Dendritic cell treated with granulocyte-macrophage colony-stimulating factor and Interleukin-4, amounts not matched to agents 40 ng/mL and 50 ng/mL, for 4 days (primary cell): Measurements from ENCODE around the gene XAF1.
A peak's percentile ranks its signal among the peaks of the same experiment; 100 is the strongest.
"Not testable (repeated sequence)": the region's sequence is repeated elsewhere in the genome, so short reads cannot be mapped to it uniquely, and the experiment has no call there.

Experiments used
- H3K27ac Mint-ChIP-seq: one replicate; pipeline ENCODE4 v1.8.0; 2022; ENCODE audit warnings: mild to moderate bottlenecking, mixed read lengths
- H3K27me3 Mint-ChIP-seq: one replicate; pipeline ENCODE4 v1.8.0; 2022; ENCODE audit warnings: mild to moderate bottlenecking, mixed read lengths
- H3K36me3 Mint-ChIP-seq: one replicate; pipeline ENCODE4 v1.8.0; 2022; ENCODE audit warnings: low read depth, mixed read lengths
- H3K4me1 Mint-ChIP-seq: one replicate; pipeline ENCODE4 v1.8.0; 2022; ENCODE audit warnings: low read depth, mixed read lengths
- H3K4me3 Mint-ChIP-seq: one replicate; pipeline ENCODE4 v1.8.0; 2022; ENCODE audit warnings: mild to moderate bottlenecking, moderate library complexity, mixed read lengths
- H3K9me3 Mint-ChIP-seq: one replicate; pipeline ENCODE4 v1.8.0; 2022; ENCODE audit warnings: mixed read lengths
- intact Hi-C: fragments of 100-400 bp; cut with micrococcal nuclease; formaldehyde crosslinking; loops from one replicate; pipeline ENCODE4 v1.15.0; 2022

The XAF1 gene

GRCh38 chr17:6721744-6722143 is 34.1 kb upstream of the XAF1 start:
- peaks cover 56% of the 10 kb centered on the region for H3K27me3 Mint-ChIP-seq
- H3K36me3 Mint-ChIP-seq, result no peaks in the 10 kb centered on the region
- no peaks in the 10 kb centered on the region for H3K9me3 Mint-ChIP-seq
- H3K4me3 Mint-ChIP-seq, result no peak overlapping the region
- H3K4me1 Mint-ChIP-seq, result peaks cover 3% of the 10 kb centered on the region
- H3K27ac Mint-ChIP-seq, result no peak overlapping the region
- intact Hi-C loops, result no loop called here

GRCh38 chr17:6724009-6724408 is 31.8 kb upstream of the XAF1 start:
- no peaks in the 10 kb centered on the region for H3K9me3 Mint-ChIP-seq
- no peaks in the 10 kb centered on the region for H3K36me3 Mint-ChIP-seq
- no peak overlapping the region for H3K4me3 Mint-ChIP-seq
- no peak overlapping the region for H3K27ac Mint-ChIP-seq
- intact Hi-C loops, result no loop called here
- peaks cover 50% of the 10 kb centered on the region for H3K27me3 Mint-ChIP-seq
- H3K4me1 Mint-ChIP-seq, result peaks cover 6% of the 10 kb centered on the region

GRCh38 chr17:6729531-6729930 is 26.3 kb upstream of the XAF1 start:
- Mint-ChIP-seq H3K9me3 (no peaks in the 10 kb centered on the region), H3K4me3 (no peak overlapping the region), H3K36me3 (no peaks in the 10 kb centered on the region), H3K27me3 (peaks cover 20% of the 10 kb centered on the region), H3K27ac (no peak overlapping the region), H3K4me1 (peaks cover 6% of the 10 kb centered on the region)
- intact Hi-C loops, result no loop called here

- intact Hi-C loops, H3K27ac Mint-ChIP-seq, H3K4me1 Mint-ChIP-seq, H3K4me3 Mint-ChIP-seq, H3K9me3 Mint-ChIP-seq, H3K36me3 Mint-ChIP-seq: not testable (repeated sequence)
- peaks cover 24% of the 10 kb centered on the region for H3K27me3 Mint-ChIP-seq
These were observed 9.2 kb upstream of the XAF1 start for GRCh38 chr17:6746665-6747064.

- Mint-ChIP-seq H3K4me3 (no peak overlapping the region), H3K27me3 (peaks cover 16% of the 10 kb centered on the region), H3K9me3 (no peaks in the 10 kb centered on the region), H3K4me1 (peaks cover 21% of the 10 kb centered on the region), H3K27ac (no peak overlapping the region), H3K36me3 (no peaks in the 10 kb centered on the region)
- intact Hi-C loops, result no loop called here
These were observed 7.2 kb upstream of the XAF1 start for GRCh38 chr17:6748617-6749016.

GRCh38 chr17:6749519-6749918 is 6.3 kb upstream of the XAF1 start:
- H3K36me3 Mint-ChIP-seq, result no peaks in the 10 kb centered on the region
- peaks cover 12% of the 10 kb centered on the region for H3K27me3 Mint-ChIP-seq
- peaks cover 28% of the 10 kb centered on the region for H3K4me1 Mint-ChIP-seq
- H3K27ac Mint-ChIP-seq, result no peak overlapping the region
- H3K9me3 Mint-ChIP-seq, result no peaks in the 10 kb centered on the region
- no peak overlapping the region for H3K4me3 Mint-ChIP-seq
- intact Hi-C loops, result no loop called here

- intact Hi-C loops, result loop anchor here (10.0 kb wide), 1 partner anchor 87 kb away; no protein-coding TSS in a partner anchor
- H3K9me3 Mint-ChIP-seq, result no peaks in the 10 kb centered on the region
- H3K36me3 Mint-ChIP-seq, result peaks cover 16% of the 10 kb centered on the region
- no peak overlapping the region for H3K4me3 Mint-ChIP-seq
- no peaks in the 10 kb centered on the region for H3K27me3 Mint-ChIP-seq
- H3K4me1 Mint-ChIP-seq, result peaks cover 47% of the 10 kb centered on the region
- peak overlapping the region; percentile 85 for H3K27ac Mint-ChIP-seq
These were observed 3.6 kb upstream of the XAF1 start for GRCh38 chr17:6752068-6752909.

GRCh38 chr17:6753006-6753445 is 2.8 kb upstream of the XAF1 start:
- peaks cover 54% of the 10 kb centered on the region for H3K4me1 Mint-ChIP-seq
- no peaks in the 10 kb centered on the region for H3K9me3 Mint-ChIP-seq
- peaks cover 23% of the 10 kb centered on the region for H3K36me3 Mint-ChIP-seq
- intact Hi-C loops, result loop anchor here (10.0 kb wide), 1 partner anchor 88 kb away; no protein-coding TSS in a partner anchor
- no peaks in the 10 kb centered on the region for H3K27me3 Mint-ChIP-seq
- no peak overlapping the region for H3K4me3 Mint-ChIP-seq
- peak overlapping the region; percentile 85 for H3K27ac Mint-ChIP-seq

GRCh38 chr17:6753546-6753945 is 2.3 kb upstream of the XAF1 start:
- Mint-ChIP-seq H3K27ac (peak overlapping the region; percentile 85), H3K9me3 (no peaks in the 10 kb centered on the region), H3K27me3 (no peaks in the 10 kb centered on the region), H3K4me3 (no peak overlapping the region), H3K36me3 (peaks cover 28% of the 10 kb centered on the region), H3K4me1 (peaks cover 60% of the 10 kb centered on the region)
- intact Hi-C loops, result loop anchor here (10.0 kb wide), 1 partner anchor 89 kb away; no protein-coding TSS in a partner anchor

- H3K27me3 Mint-ChIP-seq, result no peaks in the 10 kb centered on the region
These were observed 565 bp upstream of the XAF1 start for GRCh38 chr17:6755281-6755680.

GRCh38 chr17:6756425-6757031 is 682 bp downstream of the XAF1 start:
- Mint-ChIP-seq H3K36me3 (peaks cover 58% of the 10 kb centered on the region), H3K27me3 (no peaks in the 10 kb centered on the region), H3K4me1 (peaks cover 63% of the 10 kb centered on the region), H3K4me3 (peak overlapping the region; percentile 88), H3K27ac (peak overlapping the region; percentile 97), H3K9me3 (no peaks in the 10 kb centered on the region)
- intact Hi-C loops, result loop anchor here (10.0 kb wide), 1 partner anchor 92 kb away; no protein-coding TSS in a partner anchor

More at GRCh38 chr17:6755281-6755680, 565 bp upstream of the XAF1 start:
- Mint-ChIP-seq H3K9me3 (no peaks in the 10 kb centered on the region), H3K4me1 (peaks cover 64% of the 10 kb centered on the region), H3K27ac (peak overlapping the region; percentile 97), H3K4me3 (peak overlapping the region; percentile 88), H3K36me3 (peaks cover 46% of the 10 kb centered on the region)
- intact Hi-C loops, result loop anchor here (10.0 kb wide), 1 partner anchor 90 kb away; no protein-coding TSS in a partner anchor

- Mint-ChIP-seq H3K36me3 (peaks cover 70% of the 10 kb centered on the region), H3K27me3 (no peaks in the 10 kb centered on the region), H3K9me3 (no peaks in the 10 kb centered on the region), H3K4me3 (no peak overlapping the region), H3K27ac (no peak overlapping the region), H3K4me1 (peaks cover 50% of the 10 kb centered on the region)
- intact Hi-C loops, result loop anchor here (10.0 kb wide), 1 partner anchor 93 kb away; no protein-coding TSS in a partner anchor
These were observed 1.9 kb downstream of the XAF1 start for GRCh38 chr17:6757747-6758146.

- H3K4me3 Mint-ChIP-seq, result no peak overlapping the region
- peaks cover 22% of the 10 kb centered on the region for H3K4me1 Mint-ChIP-seq
- H3K36me3 Mint-ChIP-seq, result peaks cover 100% of the 10 kb centered on the region
- no peaks in the 10 kb centered on the region for H3K27me3 Mint-ChIP-seq
- no peak overlapping the region for H3K27ac Mint-ChIP-seq
- H3K9me3 Mint-ChIP-seq, result peaks cover 16% of the 10 kb centered on the region
- intact Hi-C loops, result no loop called here
These were observed 5.9 kb downstream of the XAF1 start for GRCh38 chr17:6761779-6762178.

GRCh38 chr17:6768447-6768846 is 12.6 kb downstream of the XAF1 start:
- Mint-ChIP-seq H3K27me3 (peaks cover 4% of the 10 kb centered on the region), H3K36me3 (peaks cover 100% of the 10 kb centered on the region), H3K27ac (no peak overlapping the region), H3K9me3 (peaks cover 52% of the 10 kb centered on the region), H3K4me3 (no peak overlapping the region), H3K4me1 (no peaks in the 10 kb centered on the region)
- intact Hi-C loops, result no loop called here
